ENCODE data around the gene VWA7. TPM values are rescaled to one million over a fixed set of nuclear protein-coding genes. Genes with fewer than 3 reads are reported as not detected.
"Not testable (repeated sequence)": the region's sequence is repeated elsewhere in the genome, so short reads cannot be mapped to it uniquely, and the experiment has no call there.

Gene VWA7
- total RNA-seq, 2 experiments from 2014 or later = 5.2 to 5.7 TPM

GRCh38 chr6:31815025-31815838 lies 38.1 kb upstream of the VWA7 start, which contains the start of the genes HSPA1A and HSPA1L:
Gene HSPA1A (plus strand): TSS chr6:31815543. CDS start chr6:31815757, 214 bp downstream.
Gene HSPA1L (minus strand): TSS chr6:31815283. CDS start chr6:31811972, 3,311 bp downstream.
- H3K4me3 Mint-ChIP-seq = peak within 1 kb of the TSS; percentile 94
- peak; percentile 74 for DNase-seq
- H3K27me3 Mint-ChIP-seq = no peaks in the 10 kb centered on the region
- peaks cover 7% of the 10 kb centered on the region for H3K36me3 Mint-ChIP-seq
- no peaks in the 10 kb centered on the region for H3K9me3 Mint-ChIP-seq
- H3K4me1 Mint-ChIP-seq = peaks cover 19% of the 10 kb centered on the region
- POLR2A ChIA-PET = interaction anchor here (0.6 to 3.3 kb wide), 14 partner anchors 9 to 1031 kb away, joined by 3 to 33 read pairs (median 3); partner anchors contain the start of genes ABHD16A, CLIC1, FKBPL and HSPA1B
- H3K27ac Mint-ChIP-seq = peak within 1 kb of the TSS; percentile 87
- ATAC-seq (ENCODE audit: low read depth) = peak; percentile 40

- Mint-ChIP-seq H3K4me3 (peak overlapping the region; percentile 94), H3K36me3 (peaks cover 8% of the 10 kb centered on the region), H3K27me3 (no peaks in the 10 kb centered on the region), H3K9me3 (no peaks in the 10 kb centered on the region), H3K27ac (peak overlapping the region; percentile 87), H3K4me1 (peaks cover 15% of the 10 kb centered on the region)
- POLR2A ChIA-PET = interaction anchor here (0.8 to 3.3 kb wide), 13 partner anchors 8 to 1032 kb away, joined by 3 to 33 read pairs (median 6); partner anchors contain the start of genes ABHD16A, CLIC1, HSPA1B and LSM2
- DNase-seq (peak; percentile 62), ATAC-seq (ENCODE audit: low read depth) (peak; percentile 49)
Measured at GRCh38 chr6:31814677-31815024, 37.5 kb upstream of the VWA7 start.

GRCh38 chr6:31813465-31813849 lies 36.3 kb upstream of the VWA7 start:
- no peak overlapping the region for H3K27ac Mint-ChIP-seq
- no peaks in the 10 kb centered on the region for H3K9me3 Mint-ChIP-seq
- POLR2A ChIA-PET = interaction anchor here (1.1 to 3.3 kb wide), 4 partner anchors 9 to 75 kb away, joined by 4 to 33 read pairs (median 7); partner anchors contain the start of genes CLIC1, MSH5 and VARS1
- peaks cover 15% of the 10 kb centered on the region for H3K4me1 Mint-ChIP-seq
- DNase-seq (no peak), ATAC-seq (ENCODE audit: low read depth) (no peak)
- H3K27me3 Mint-ChIP-seq = no peaks in the 10 kb centered on the region
- H3K4me3 Mint-ChIP-seq = peak overlapping the region; percentile 81
- peaks cover 11% of the 10 kb centered on the region for H3K36me3 Mint-ChIP-seq

GRCh38 chr6:31811645-31812044 lies 34.5 kb upstream of the VWA7 start:
- DNase-seq (no peak), ATAC-seq (ENCODE audit: low read depth) (no peak)
- Mint-ChIP-seq H3K4me1 (peaks cover 12% of the 10 kb centered on the region), H3K36me3 (peaks cover 13% of the 10 kb centered on the region), H3K27me3 (no peaks in the 10 kb centered on the region), H3K4me3 (no peak overlapping the region), H3K27ac (no peak overlapping the region), H3K9me3 (no peaks in the 10 kb centered on the region)
- POLR2A ChIA-PET = interaction anchor here (0.7 kb wide), 1 partner anchor 16 kb away, joined by 3 read pairs; the partner anchor contains the start of gene VARS1

GRCh38 chr6:31808599-31808998 lies 31.5 kb upstream of the VWA7 start:
- Mint-ChIP-seq H3K36me3 (peaks cover 13% of the 10 kb centered on the region), H3K4me1 (peaks cover 18% of the 10 kb centered on the region)
- not testable (repeated sequence) for H3K27ac Mint-ChIP-seq; ATAC-seq (ENCODE audit: low read depth); DNase-seq; H3K27me3 Mint-ChIP-seq; H3K9me3 Mint-ChIP-seq; H3K4me3 Mint-ChIP-seq
- POLR2A ChIA-PET = interaction anchor here (0.8 to 4.0 kb wide), 2 partner anchors 11 kb away, joined by 8 to 66 read pairs; partner anchors contain the start of gene VARS1

GRCh38 chr6:31806470-31807272 lies 29.5 kb upstream of the VWA7 start, which contains the start of gene LSM2:
Gene LSM2 (minus strand): TSS chr6:31806966. CDS start chr6:31806757, 209 bp downstream.
- peak within 1 kb of the TSS; percentile 99 for H3K4me3 Mint-ChIP-seq
- H3K9me3 Mint-ChIP-seq = no peaks in the 10 kb centered on the region
- ATAC-seq (ENCODE audit: low read depth) (peak; percentile 96), DNase-seq (peak; percentile 98)
- peaks cover 20% of the 10 kb centered on the region for H3K4me1 Mint-ChIP-seq
- POLR2A ChIA-PET = interaction anchor here (0.6 to 4.0 kb wide), 32 partner anchors 8 to 1165 kb away, joined by 3 to 66 read pairs (median 4); partner anchors contain the start of genes ABHD16A, C6orf47, CLIC1 and DDAH2
- H3K36me3 Mint-ChIP-seq = peaks cover 20% of the 10 kb centered on the region
- H3K27ac Mint-ChIP-seq = peak within 1 kb of the TSS; percentile 94
- no peaks in the 10 kb centered on the region for H3K27me3 Mint-ChIP-seq

GRCh38 chr6:31805939-31806469 lies 28.9 kb upstream of the VWA7 start:
- DNase-seq (no peak), ATAC-seq (ENCODE audit: low read depth) (peak; percentile 23)
- Mint-ChIP-seq H3K4me1 (peaks cover 23% of the 10 kb centered on the region), H3K27me3 (no peaks in the 10 kb centered on the region), H3K9me3 (no peaks in the 10 kb centered on the region), H3K36me3 (peaks cover 21% of the 10 kb centered on the region), H3K4me3 (peak overlapping the region; percentile 99), H3K27ac (peak overlapping the region; percentile 94)
- POLR2A ChIA-PET = interaction anchor here (0.8 to 4.0 kb wide), 19 partner anchors 9 to 213 kb away, joined by 3 to 66 read pairs (median 5); partner anchors contain the start of genes ABHD16A, C6orf47, CLIC1 and DDAH2

- peak overlapping the region; percentile 42 for H3K27ac Mint-ChIP-seq
Measured at GRCh38 chr6:31801031-31801927, 24.2 kb upstream of the VWA7 start.

GRCh38 chr6:31799781-31800180 lies 22.7 kb upstream of the VWA7 start:
- no peak for ATAC-seq (ENCODE audit: low read depth)
- H3K9me3 Mint-ChIP-seq = no peaks in the 10 kb centered on the region
- peaks cover 16% of the 10 kb centered on the region for H3K36me3 Mint-ChIP-seq
- H3K27ac Mint-ChIP-seq = no peak overlapping the region
- DNase-seq = no peak
- no peak overlapping the region for H3K4me3 Mint-ChIP-seq
- H3K4me1 Mint-ChIP-seq = peaks cover 26% of the 10 kb centered on the region
- POLR2A ChIA-PET = interaction anchor here (0.9 to 6.1 kb wide), 3 partner anchors 7 to 61 kb away, joined by 4 to 66 read pairs (median 10); partner anchors contain the start of gene LSM2
- no peaks in the 10 kb centered on the region for H3K27me3 Mint-ChIP-seq

More at GRCh38 chr6:31801031-31801927, 24.2 kb upstream of the VWA7 start:
- DNase-seq; H3K4me3 Mint-ChIP-seq; H3K27me3 Mint-ChIP-seq; ATAC-seq (ENCODE audit: low read depth); H3K9me3 Mint-ChIP-seq: not testable (repeated sequence)
- H3K36me3 Mint-ChIP-seq = peaks cover 16% of the 10 kb centered on the region
- POLR2A ChIA-PET = interaction anchor here (0.7 kb wide), 1 partner anchor 171 kb away, joined by 4 read pairs; no protein-coding TSS in a partner anchor
- H3K4me1 Mint-ChIP-seq = peaks cover 34% of the 10 kb centered on the region

- no peak for DNase-seq
- peaks cover 11% of the 10 kb centered on the region for H3K36me3 Mint-ChIP-seq
- H3K9me3 Mint-ChIP-seq = no peaks in the 10 kb centered on the region
- H3K27ac Mint-ChIP-seq = peak overlapping the region; percentile 94
- peaks cover 30% of the 10 kb centered on the region for H3K4me1 Mint-ChIP-seq
- H3K27me3 Mint-ChIP-seq = no peaks in the 10 kb centered on the region
- POLR2A ChIA-PET = interaction anchor here (0.6 to 6.1 kb wide), 7 partner anchors 9 to 145 kb away, joined by 3 to 66 read pairs (median 6); partner anchors contain the start of genes BAG6, HSPA1A, HSPA1L and LSM2
- H3K4me3 Mint-ChIP-seq = peak overlapping the region; percentile 76
- peak; percentile 62 for ATAC-seq (ENCODE audit: low read depth)
Measured at GRCh38 chr6:31797588-31797987, 20.5 kb upstream of the VWA7 start.

- H3K9me3 Mint-ChIP-seq = no peaks in the 10 kb centered on the region
- POLR2A ChIA-PET = interaction anchor here (0.6 to 6.1 kb wide), 10 partner anchors 10 to 144 kb away, joined by 3 to 66 read pairs (median 7); partner anchors contain the start of genes BAG6, HSPA1A, HSPA1B and HSPA1L
- H3K27me3 Mint-ChIP-seq = no peaks in the 10 kb centered on the region
- ATAC-seq (ENCODE audit: low read depth) = no peak
- DNase-seq = no peak
- peaks cover 32% of the 10 kb centered on the region for H3K4me1 Mint-ChIP-seq
- H3K27ac Mint-ChIP-seq = peak overlapping the region; percentile 94
- peak overlapping the region; percentile 24 for H3K4me3 Mint-ChIP-seq
- H3K36me3 Mint-ChIP-seq = peaks cover 14% of the 10 kb centered on the region
Measured at GRCh38 chr6:31796993-31797385, 19.9 kb upstream of the VWA7 start.
